ENCODE results near the gene PLPPR5.

DNA sequence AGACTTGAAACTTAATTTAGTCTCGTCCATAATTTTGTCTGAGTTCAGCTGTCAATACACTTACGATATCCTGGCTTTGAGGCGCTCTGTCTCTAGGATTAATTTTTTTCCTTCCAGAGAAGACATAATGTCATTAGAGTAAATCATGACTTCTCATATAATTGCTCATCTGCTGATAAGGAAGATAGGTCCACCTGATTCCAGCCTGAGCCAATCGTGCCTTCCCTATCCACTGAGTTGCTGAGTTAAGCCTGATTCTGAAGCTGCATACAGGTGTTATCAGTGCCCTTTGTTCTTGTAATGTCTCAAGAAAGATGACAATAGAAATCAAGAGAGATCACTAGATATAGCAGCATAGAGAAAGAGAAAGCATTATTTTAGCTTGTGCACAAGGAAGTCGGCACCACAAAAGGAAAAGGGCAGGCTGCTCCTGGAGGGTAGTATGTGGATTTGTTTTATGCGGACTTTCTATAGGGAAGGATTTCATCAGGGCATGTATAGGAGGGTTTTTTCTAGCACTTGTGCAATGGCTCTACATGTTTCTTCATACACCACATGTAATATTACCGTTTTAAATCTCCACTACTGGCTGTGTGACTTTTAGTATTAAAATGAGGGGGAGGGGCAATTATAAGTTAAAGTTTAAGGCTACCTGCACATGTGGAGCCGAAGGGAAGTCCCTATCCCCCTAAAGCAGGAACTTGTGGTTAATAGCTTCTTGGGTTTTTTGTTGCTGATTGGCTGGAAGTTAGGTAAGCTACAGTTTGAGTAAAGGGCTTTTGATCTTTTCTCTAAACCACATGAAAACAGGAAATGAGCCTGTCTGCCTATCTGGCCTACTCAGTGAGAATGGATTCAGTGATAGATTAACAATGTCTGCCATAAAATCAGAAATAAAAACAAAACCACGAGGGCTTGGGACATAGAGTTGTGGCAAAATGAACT, 133.4 kb downstream of the PLPPR5 start:
- TF ChIP-seq, protein P1, sequence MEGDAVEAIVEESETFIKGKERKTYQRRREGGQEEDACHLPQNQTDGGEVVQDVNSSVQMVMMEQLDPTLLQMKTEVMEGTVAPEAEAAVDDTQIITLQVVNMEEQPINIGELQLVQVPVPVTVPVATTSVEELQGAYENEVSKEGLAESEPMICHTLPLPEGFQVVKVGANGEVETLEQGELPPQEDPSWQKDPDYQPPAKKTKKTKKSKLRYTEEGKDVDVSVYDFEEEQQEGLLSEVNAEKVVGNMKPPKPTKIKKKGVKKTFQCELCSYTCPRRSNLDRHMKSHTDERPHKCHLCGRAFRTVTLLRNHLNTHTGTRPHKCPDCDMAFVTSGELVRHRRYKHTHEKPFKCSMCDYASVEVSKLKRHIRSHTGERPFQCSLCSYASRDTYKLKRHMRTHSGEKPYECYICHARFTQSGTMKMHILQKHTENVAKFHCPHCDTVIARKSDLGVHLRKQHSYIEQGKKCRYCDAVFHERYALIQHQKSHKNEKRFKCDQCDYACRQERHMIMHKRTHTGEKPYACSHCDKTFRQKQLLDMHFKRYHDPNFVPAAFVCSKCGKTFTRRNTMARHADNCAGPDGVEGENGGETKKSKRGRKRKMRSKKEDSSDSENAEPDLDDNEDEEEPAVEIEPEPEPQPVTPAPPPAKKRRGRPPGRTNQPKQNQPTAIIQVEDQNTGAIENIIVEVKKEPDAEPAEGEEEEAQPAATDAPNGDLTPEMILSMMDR (IDR thresholded peaks at IDR 0.05): no peak
- TF ChIP-seq POLR2A (IDR thresholded peaks at IDR 0.05): no peak
